Measurements from ENCODE around the gene ZBBX. TPM values are rescaled to one million over a fixed set of nuclear protein-coding genes. Genes with fewer than 3 reads are reported as not detected.

Gene ZBBX
- polyA plus RNA-seq, 2 of the 4 experiments (the other 2 are of a cell fraction) = 0.05 TPM; not detected in 1

GRCh38 chr3:167209011-167209410, 171.1 kb downstream of the ZBBX start:
- FAIRE-seq (no peak), DNase-seq (ENCODE audit: low read depth in 1 of 2, low spot score in 1 of 2) (no peak), ATAC-seq (no peak)
- ChIA-PET POLR2A (no interaction called here), CTCF (no interaction called here)
- Histone ChIP-seq H3K27ac (no peak overlapping the region), H3K4me2 (no peak overlapping the region), H3K4me1 (no peaks in the 10 kb centered on the region), H3K9me3 (no peaks in the 10 kb centered on the region), H3K4me3 (no peak overlapping the region)
- TF ChIP-seq NPAS2 (CRISPR knock-in tag; IDR thresholded peaks at IDR 0.05; ENCODE audit: borderline replicate concordance) (no peak), HEYL (CRISPR knock-in tag; IDR thresholded peaks at IDR 0.05) (no peak), RAD21 (conservative IDR thresholded peaks at IDR 0.05 in 1 of 2, IDR thresholded peaks at IDR 0.05 in 1 of 2) (no peak), E2F6 (IDR thresholded peaks at IDR 0.05; ENCODE audit: borderline replicate concordance, low read depth) (no peak), PBX3 (IDR thresholded peaks at IDR 0.05) (no peak), NFE2L2 (conservative IDR thresholded peaks at IDR 0.05; ENCODE audit: low read length) (no peak), RNF2 (IDR thresholded peaks at IDR 0.05; ENCODE audit: borderline replicate concordance, low read depth) (no peak), FOXS1 (CRISPR knock-in tag; IDR thresholded peaks at IDR 0.05) (no peak), ZSCAN20 (CRISPR knock-in tag; IDR thresholded peaks at IDR 0.05) (no peak), FOSB (CRISPR knock-in tag; IDR thresholded peaks at IDR 0.05) (no peak), POLR2AphosphoS2 (conservative IDR thresholded peaks at IDR 0.05; ENCODE audit: low read length) (no peak), CBX2 (IDR thresholded peaks at IDR 0.05; ENCODE audit: borderline replicate concordance, low read depth) (no peak), ESRRA (IDR thresholded peaks at IDR 0.05; ENCODE audit: borderline replicate concordance, low read length) (no peak), TP53 (CRISPR knock-in tag; IDR thresholded peaks at IDR 0.05) (no peak), MAZ (IDR thresholded peaks at IDR 0.05; ENCODE audit: borderline replicate concordance, low read depth, low read length) (no peak), MYC (IDR thresholded peaks at IDR 0.05; ENCODE audit: borderline replicate concordance, low read length) (no peak), RFX5 (IDR thresholded peaks at IDR 0.05) (no peak)
- TF ChIP-seq, protein P1, sequence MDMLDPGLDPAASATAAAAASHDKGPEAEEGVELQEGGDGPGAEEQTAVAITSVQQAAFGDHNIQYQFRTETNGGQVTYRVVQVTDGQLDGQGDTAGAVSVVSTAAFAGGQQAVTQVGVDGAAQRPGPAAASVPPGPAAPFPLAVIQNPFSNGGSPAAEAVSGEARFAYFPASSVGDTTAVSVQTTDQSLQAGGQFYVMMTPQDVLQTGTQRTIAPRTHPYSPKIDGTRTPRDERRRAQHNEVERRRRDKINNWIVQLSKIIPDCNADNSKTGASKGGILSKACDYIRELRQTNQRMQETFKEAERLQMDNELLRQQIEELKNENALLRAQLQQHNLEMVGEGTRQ (IDR thresholded peaks at IDR 0.05) = no peak

GRCh38 chr3:167203062-167203461, 177.0 kb downstream of the ZBBX start:
- 0% methylated on average over 1 of the region's 1 CpG for WGBS (ENCODE audit: missing lambda C conversion rate)
- Histone ChIP-seq H3K4me3 (no peak overlapping the region), H3K4me1 (no peaks in the 10 kb centered on the region), H3K9me3 (no peaks in the 10 kb centered on the region), H3K4me2 (no peak overlapping the region), H3K27ac (no peak overlapping the region)
- no peak for FAIRE-seq
- no peak for ATAC-seq
- no peak for DNase-seq (ENCODE audit: low read depth in 1 of 2, low spot score in 1 of 2)
- ChIA-PET POLR2A (no interaction called here), CTCF (no interaction called here)
- TF ChIP-seq HOXA7 (CRISPR knock-in tag; IDR thresholded peaks at IDR 0.05) (no peak), KDM1A (IDR thresholded peaks at IDR 0.05; ENCODE audit: low read depth) (no peak), ZFP36 (IDR thresholded peaks at IDR 0.05; ENCODE audit: borderline replicate concordance, partially characterized antibody) (no peak), ZSCAN20 (CRISPR knock-in tag; IDR thresholded peaks at IDR 0.05) (no peak), NFE2L2 (conservative IDR thresholded peaks at IDR 0.05; ENCODE audit: low read length) (no peak), HOXB13 (CRISPR knock-in tag; IDR thresholded peaks at IDR 0.05; ENCODE audit: low read depth) (no peak), CBX2 (IDR thresholded peaks at IDR 0.05; ENCODE audit: borderline replicate concordance, low read depth) (no peak), E2F6 (IDR thresholded peaks at IDR 0.05; ENCODE audit: borderline replicate concordance, low read depth) (no peak), POLR2AphosphoS2 (conservative IDR thresholded peaks at IDR 0.05; ENCODE audit: low read length) (no peak), CHD2 (IDR thresholded peaks at IDR 0.05; ENCODE audit: low read length, partially characterized antibody) (no peak), POLR2A (IDR thresholded peaks at IDR 0.05; ENCODE audit: low read length) (no peak), HEYL (CRISPR knock-in tag; IDR thresholded peaks at IDR 0.05) (no peak), MAFK (IDR thresholded peaks at IDR 0.05; ENCODE audit: partially characterized antibody) (no peak), JUN (IDR thresholded peaks at IDR 0.05) (no peak), EHMT2 (IDR thresholded peaks at IDR 0.05; ENCODE audit: low read depth) (no peak)
- TF ChIP-seq, protein P2, sequence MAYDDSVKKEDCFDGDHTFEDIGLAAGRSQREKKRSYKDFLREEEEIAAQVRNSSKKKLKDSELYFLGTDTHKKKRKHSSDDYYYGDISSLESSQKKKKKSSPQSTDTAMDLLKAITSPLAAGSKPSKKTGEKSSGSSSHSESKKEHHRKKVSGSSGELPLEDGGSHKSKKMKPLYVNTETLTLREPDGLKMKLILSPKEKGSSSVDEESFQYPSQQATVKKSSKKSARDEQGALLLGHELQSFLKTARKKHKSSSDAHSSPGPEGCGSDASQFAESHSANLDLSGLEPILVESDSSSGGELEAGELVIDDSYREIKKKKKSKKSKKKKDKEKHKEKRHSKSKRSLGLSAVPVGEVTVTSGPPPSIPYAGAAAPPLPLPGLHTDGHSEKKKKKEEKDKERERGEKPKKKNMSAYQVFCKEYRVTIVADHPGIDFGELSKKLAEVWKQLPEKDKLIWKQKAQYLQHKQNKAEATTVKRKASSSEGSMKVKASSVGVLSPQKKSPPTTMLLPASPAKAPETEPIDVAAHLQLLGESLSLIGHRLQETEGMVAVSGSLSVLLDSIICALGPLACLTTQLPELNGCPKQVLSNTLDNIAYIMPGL (CRISPR knock-in tag; IDR thresholded peaks at IDR 0.05; ENCODE audit: borderline replicate concordance) = no peak
- TF ChIP-seq, protein P3, sequence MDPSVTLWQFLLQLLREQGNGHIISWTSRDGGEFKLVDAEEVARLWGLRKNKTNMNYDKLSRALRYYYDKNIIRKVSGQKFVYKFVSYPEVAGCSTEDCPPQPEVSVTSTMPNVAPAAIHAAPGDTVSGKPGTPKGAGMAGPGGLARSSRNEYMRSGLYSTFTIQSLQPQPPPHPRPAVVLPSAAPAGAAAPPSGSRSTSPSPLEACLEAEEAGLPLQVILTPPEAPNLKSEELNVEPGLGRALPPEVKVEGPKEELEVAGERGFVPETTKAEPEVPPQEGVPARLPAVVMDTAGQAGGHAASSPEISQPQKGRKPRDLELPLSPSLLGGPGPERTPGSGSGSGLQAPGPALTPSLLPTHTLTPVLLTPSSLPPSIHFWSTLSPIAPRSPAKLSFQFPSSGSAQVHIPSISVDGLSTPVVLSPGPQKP (IDR thresholded peaks at IDR 0.05; ENCODE audit: low read depth, low read length) = no peak
- TF ChIP-seq, protein P4, sequence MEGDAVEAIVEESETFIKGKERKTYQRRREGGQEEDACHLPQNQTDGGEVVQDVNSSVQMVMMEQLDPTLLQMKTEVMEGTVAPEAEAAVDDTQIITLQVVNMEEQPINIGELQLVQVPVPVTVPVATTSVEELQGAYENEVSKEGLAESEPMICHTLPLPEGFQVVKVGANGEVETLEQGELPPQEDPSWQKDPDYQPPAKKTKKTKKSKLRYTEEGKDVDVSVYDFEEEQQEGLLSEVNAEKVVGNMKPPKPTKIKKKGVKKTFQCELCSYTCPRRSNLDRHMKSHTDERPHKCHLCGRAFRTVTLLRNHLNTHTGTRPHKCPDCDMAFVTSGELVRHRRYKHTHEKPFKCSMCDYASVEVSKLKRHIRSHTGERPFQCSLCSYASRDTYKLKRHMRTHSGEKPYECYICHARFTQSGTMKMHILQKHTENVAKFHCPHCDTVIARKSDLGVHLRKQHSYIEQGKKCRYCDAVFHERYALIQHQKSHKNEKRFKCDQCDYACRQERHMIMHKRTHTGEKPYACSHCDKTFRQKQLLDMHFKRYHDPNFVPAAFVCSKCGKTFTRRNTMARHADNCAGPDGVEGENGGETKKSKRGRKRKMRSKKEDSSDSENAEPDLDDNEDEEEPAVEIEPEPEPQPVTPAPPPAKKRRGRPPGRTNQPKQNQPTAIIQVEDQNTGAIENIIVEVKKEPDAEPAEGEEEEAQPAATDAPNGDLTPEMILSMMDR (IDR thresholded peaks at IDR 0.05) = no peak

All from A549 (cell line).